Liver (tissue), 9 donors: ENCODE results near the gene ALDH1A1. TPM values are rescaled to one million over a fixed set of nuclear protein-coding genes. Genes with fewer than 3 reads are reported as not detected.

Experiments used
- DNase-seq: peaks from one replicate; pipeline ENCODE4 v3.0.0-alpha.2; 2017; ENCODE audit warnings: low spot score
- H3K27ac ChIP-seq, 2 donors: one replicate each; pipeline ENCODE4 v1.7.0; 2013; ENCODE audit warnings: inconsistent platforms in 2 of 2, low read length in 2 of 2, control low read depth in 1 of 2, low read depth in 1 of 2, mild to moderate bottlenecking in 1 of 2
- H3K27me3 ChIP-seq, 4 donors: one replicate each; pipeline versions ENCODE4 v1.6.1 to v1.7.0; 2013; ENCODE audit warnings: low read length in 3 of 4, inconsistent platforms in 1 of 4, mild to moderate bottlenecking in 1 of 4, moderate library complexity in 1 of 4; ENCODE audit not compliant: control insufficient read depth in 4 of 4, insufficient read depth in 4 of 4
- H3K36me3 ChIP-seq, 4 donors: one replicate each; pipeline versions ENCODE4 v1.6.1 to v1.7.0; 2013; ENCODE audit warnings: low read length in 3 of 4, mild to moderate bottlenecking in 3 of 4, low read depth in 1 of 4, moderate library complexity in 1 of 4; ENCODE audit not compliant: control insufficient read depth in 4 of 4, insufficient read depth in 3 of 4
- H3K4me1 ChIP-seq, 4 donors: one replicate each; pipeline versions ENCODE4 v1.6.1 to v1.7.0; 2013; ENCODE audit warnings: low read length in 3 of 4, mild to moderate bottlenecking in 3 of 4, moderate library complexity in 1 of 4; ENCODE audit not compliant: control insufficient read depth in 4 of 4, insufficient read depth in 4 of 4
- H3K4me3 ChIP-seq, 3 donors: one replicate each; pipeline versions ENCODE4 v1.6.1 to v1.7.0; 2013; ENCODE audit warnings: low read length in 3 of 3, control low read depth in 1 of 3, low read depth in 1 of 3, mild to moderate bottlenecking in 1 of 3
- H3K9ac ChIP-seq, 2 donors: one replicate each; pipeline ENCODE4 v1.7.0; 2013; ENCODE audit warnings: low read length in 2 of 2, mild to moderate bottlenecking in 2 of 2, moderate library complexity in 2 of 2, control low read depth in 1 of 2, low read depth in 1 of 2
- H3K9me3 ChIP-seq, 4 donors: one replicate each; pipeline versions ENCODE4 v1.6.1 to v1.7.0; 2013; ENCODE audit warnings: low read length in 3 of 4; ENCODE audit not compliant: control insufficient read depth in 4 of 4
- EGR1 ChIP-seq, 2 donors: IDR thresholded peaks; 2 replicates each; pipeline ENCODE4 v1.6.1; 2016 to 2018; ENCODE audit warnings: antibody characterized with exemption in 2 of 2, low read depth in 2 of 2
- FOXA1 ChIP-seq: IDR thresholded peaks from 2 replicates; pipeline ENCODE4 v1.6.1; 2016; ENCODE audit warnings: antibody characterized with exemption
- FOXA2 ChIP-seq: IDR thresholded peaks from 2 replicates; pipeline ENCODE4 v1.6.1; 2016; ENCODE audit warnings: antibody characterized with exemption
- GABPA ChIP-seq, 2 donors: IDR thresholded peaks in 1 of 2; conservative IDR thresholded peaks in 1 of 2; 2 replicates each; pipeline ENCODE4 v1.6.1; 2016; ENCODE audit warnings: antibody characterized with exemption in 2 of 2, mild to moderate bottlenecking in 1 of 2, moderate library complexity in 1 of 2
- HNF4A ChIP-seq, 2 donors: conservative IDR thresholded peaks; 2 replicates each; pipeline ENCODE4 v1.6.1; 2016; ENCODE audit warnings: antibody characterized with exemption in 2 of 2, mild to moderate bottlenecking in 2 of 2
- HNF4G ChIP-seq: IDR thresholded peaks from 2 replicates; pipeline ENCODE4 v1.6.1; 2016; ENCODE audit warnings: antibody characterized with exemption
- JUND ChIP-seq, 2 donors: IDR thresholded peaks; 2 replicates each; pipeline ENCODE4 v1.6.1; 2016; ENCODE audit warnings: antibody characterized with exemption in 2 of 2
- NR2F2 ChIP-seq: IDR thresholded peaks from 2 replicates; pipeline ENCODE4 v1.6.1; 2016; ENCODE audit warnings: antibody characterized with exemption
- RAD21 ChIP-seq, 2 donors: IDR thresholded peaks; 2 replicates each; pipeline ENCODE4 v1.6.1; 2016; ENCODE audit warnings: antibody characterized with exemption in 2 of 2, mild to moderate bottlenecking in 2 of 2
- REST ChIP-seq: IDR thresholded peaks from 2 replicates; pipeline ENCODE4 v1.6.1; 2016; ENCODE audit warnings: antibody characterized with exemption, mild to moderate bottlenecking
- RXRA ChIP-seq, 2 donors: IDR thresholded peaks; 2 replicates each; pipeline ENCODE4 v1.6.1; 2017 to 2018; ENCODE audit warnings: antibody characterized with exemption in 2 of 2, mild to moderate bottlenecking in 1 of 2
- SP1 ChIP-seq: IDR thresholded peaks from 2 replicates; pipeline ENCODE4 v1.6.1; 2018; ENCODE audit warnings: antibody characterized with exemption, mild to moderate bottlenecking
- TAF1 ChIP-seq: conservative IDR thresholded peaks from 2 replicates; pipeline ENCODE4 v1.6.1; 2016; ENCODE audit warnings: antibody characterized with exemption, mild to moderate bottlenecking
- YY1 ChIP-seq: IDR thresholded peaks from 2 replicates; pipeline ENCODE4 v1.6.1; 2016; ENCODE audit warnings: antibody characterized with exemption, mild to moderate bottlenecking
- WGBS: extraction: QIAGEN DNeasy Blood & Tissue Kit; methylation state at CpG from one replicate; pipeline ENCODE4 v1.1.7; 2013; 5-methylcytosine and 5-hydroxymethylcytosine counted together
- polyA plus RNA-seq, 2 donors: library from polyadenylated mRNA; stranded (reverse) in 1 of 2; unstranded in 1 of 2; fragments of 200-250 nt in 1 of 2; fragments of >200 nt in 1 of 2; fragmentation: Nextera tagmentation in 1 of 2; extraction: Ambion mirVana in 1 of 2; gene quantifications; one replicate each; pipeline versions ENCODE4 v1.2.1 to v1.2.3, GENCODE V29; 2013 to 2015
- total RNA-seq, 2 donors: library from RNA; depleted of rRNA; stranded (reverse); fragments of >200 nt; gene quantifications; one replicate each; pipeline ENCODE4 v1.2.3, GENCODE V29; 2014
- TF ChIP-seq, protein P1 (sequence below): IDR thresholded peaks from 2 replicates; pipeline ENCODE4 v1.6.1; 2016; ENCODE audit warnings: antibody characterized with exemption
- TF ChIP-seq, protein P2 (sequence below): IDR thresholded peaks from 2 replicates; pipeline ENCODE4 v1.6.1; 2016; ENCODE audit warnings: antibody characterized with exemption
- TF ChIP-seq, protein P3 (sequence below): fragments of 150-350 bp; IDR thresholded peaks from 2 replicates; pipeline ENCODE4 v1.5.1; 2017; ENCODE audit warnings: improper control_type of control experiment, low read depth, low read length; ENCODE audit not compliant: missing input control
- TF ChIP-seq, protein P4 (sequence below): IDR thresholded peaks from 2 replicates; pipeline ENCODE4 v1.6.1; 2016; ENCODE audit warnings: antibody characterized with exemption
- donor health status: healthy.
- donor health status: healthy.
- donor health status: healthy.
- donor health status: healthy.
- donor health status: healthy.

The ALDH1A1 gene
- total and polyA plus RNA-seq, 4 donors: 118 to 433 (median 193) TPM

DNA sequence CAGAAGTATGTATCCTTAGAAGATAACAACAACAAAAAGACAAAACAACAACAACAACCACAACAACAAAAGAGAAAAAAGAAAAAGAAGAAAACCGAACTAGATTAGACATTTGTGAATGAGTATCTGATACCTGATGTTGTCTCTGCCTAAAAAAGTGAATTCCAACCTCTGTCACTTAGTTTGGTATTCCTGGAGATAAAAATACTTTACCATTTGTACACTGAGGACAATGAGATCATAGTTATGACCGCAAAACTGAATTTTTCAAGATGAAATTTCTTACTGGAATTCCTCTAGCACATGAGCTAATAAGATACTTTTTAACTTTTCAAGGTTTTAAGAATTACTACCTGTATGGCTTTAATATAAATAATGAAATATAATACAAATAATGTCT is 54.5 kb downstream of the ALDH1A1 start:
- Histone ChIP-seq H3K4me1 (no peaks in the 10 kb centered on the region), H3K9ac (no peak overlapping the region), H3K36me3 (peaks cover 4 to 45% (median 33%) of the 10 kb centered on the region in 4 donors), H3K27ac (no peak overlapping the region), H3K9me3 (no peaks in the 10 kb centered on the region), H3K27me3 (no peaks in the 10 kb centered on the region), H3K4me3 (no peak overlapping the region)
- TF ChIP-seq JUND (IDR thresholded peaks at IDR 0.05) (no peak), GABPA (IDR thresholded peaks at IDR 0.05 in 1 of 2, conservative IDR thresholded peaks at IDR 0.05 in 1 of 2) (no peak), YY1 (no peak), NR2F2 (no peak), SP1 (no peak), RAD21 (IDR thresholded peaks at IDR 0.05) (no peak), FOXA2 (no peak), REST (no peak), EGR1 (IDR thresholded peaks at IDR 0.05; ENCODE audit: low read depth in 2 of 2) (no peak), HNF4G (no peak), FOXA1 (no peak), HNF4A (conservative IDR thresholded peaks at IDR 0.05) (no peak)
- TF ChIP-seq, protein P1, sequence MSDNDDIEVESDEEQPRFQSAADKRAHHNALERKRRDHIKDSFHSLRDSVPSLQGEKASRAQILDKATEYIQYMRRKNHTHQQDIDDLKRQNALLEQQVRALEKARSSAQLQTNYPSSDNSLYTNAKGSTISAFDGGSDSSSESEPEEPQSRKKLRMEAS: no peak
- no peak for DNase-seq
- WGBS: 96% methylated on average over 2 of the region's 2 CpGs

DNA sequence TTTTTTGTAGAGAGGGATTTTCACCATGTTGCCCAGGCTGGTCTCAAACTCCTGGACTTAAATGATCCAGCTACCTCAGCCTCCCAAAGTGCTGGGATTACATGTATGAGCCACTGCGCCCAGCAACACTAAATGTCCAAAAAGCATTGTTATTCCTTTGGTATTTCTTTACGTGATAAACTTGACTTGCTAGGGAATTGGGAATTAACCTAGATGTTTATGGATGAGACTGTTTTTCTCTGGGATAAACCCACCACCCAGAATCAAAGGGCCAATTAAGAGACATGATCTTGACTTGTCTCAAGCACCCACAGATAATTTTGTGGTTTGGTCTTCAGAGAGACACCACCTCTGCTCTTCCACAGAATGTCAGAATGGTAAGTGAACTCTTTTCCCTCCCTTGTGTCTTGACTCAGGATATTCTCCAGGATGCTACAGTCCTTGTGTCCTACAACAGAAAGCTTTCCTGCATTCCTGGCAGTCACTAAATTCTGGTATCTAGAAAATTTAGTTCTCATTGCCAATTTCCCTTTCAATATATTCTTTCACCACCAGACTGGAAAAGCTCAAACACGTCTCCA is 55.7 kb downstream of the ALDH1A1 start:
- Histone ChIP-seq H3K27me3 (no peaks in the 10 kb centered on the region), H3K9me3 (no peaks in the 10 kb centered on the region), H3K9ac (no peak overlapping the region), H3K4me1 (no peaks in the 10 kb centered on the region), H3K4me3 (no peak overlapping the region), H3K27ac (no peak overlapping the region), H3K36me3 (peaks cover 4 to 42% (median 22%) of the 10 kb centered on the region in 4 donors)
- TF ChIP-seq YY1 (no peak), HNF4A (conservative IDR thresholded peaks at IDR 0.05) (no peak), FOXA1 (no peak), RAD21 (IDR thresholded peaks at IDR 0.05) (no peak), TAF1 (no peak), NR2F2 (no peak), JUND (IDR thresholded peaks at IDR 0.05) (no peak), REST (no peak), EGR1 (IDR thresholded peaks at IDR 0.05; ENCODE audit: low read depth in 2 of 2) (no peak), GABPA (IDR thresholded peaks at IDR 0.05 in 1 of 2, conservative IDR thresholded peaks at IDR 0.05 in 1 of 2) (no peak), RXRA (IDR thresholded peaks at IDR 0.05) (no peak), HNF4G (no peak), SP1 (no peak), FOXA2 (no peak)
- TF ChIP-seq, protein P2, sequence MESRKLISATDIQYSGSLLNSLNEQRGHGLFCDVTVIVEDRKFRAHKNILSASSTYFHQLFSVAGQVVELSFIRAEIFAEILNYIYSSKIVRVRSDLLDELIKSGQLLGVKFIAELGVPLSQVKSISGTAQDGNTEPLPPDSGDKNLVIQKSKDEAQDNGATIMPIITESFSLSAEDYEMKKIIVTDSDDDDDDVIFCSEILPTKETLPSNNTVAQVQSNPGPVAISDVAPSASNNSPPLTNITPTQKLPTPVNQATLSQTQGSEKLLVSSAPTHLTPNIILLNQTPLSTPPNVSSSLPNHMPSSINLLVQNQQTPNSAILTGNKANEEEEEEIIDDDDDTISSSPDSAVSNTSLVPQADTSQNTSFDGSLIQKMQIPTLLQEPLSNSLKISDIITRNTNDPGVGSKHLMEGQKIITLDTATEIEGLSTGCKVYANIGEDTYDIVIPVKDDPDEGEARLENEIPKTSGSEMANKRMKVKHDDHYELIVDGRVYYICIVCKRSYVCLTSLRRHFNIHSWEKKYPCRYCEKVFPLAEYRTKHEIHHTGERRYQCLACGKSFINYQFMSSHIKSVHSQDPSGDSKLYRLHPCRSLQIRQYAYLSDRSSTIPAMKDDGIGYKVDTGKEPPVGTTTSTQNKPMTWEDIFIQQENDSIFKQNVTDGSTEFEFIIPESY: no peak
- TF ChIP-seq, protein P3, sequence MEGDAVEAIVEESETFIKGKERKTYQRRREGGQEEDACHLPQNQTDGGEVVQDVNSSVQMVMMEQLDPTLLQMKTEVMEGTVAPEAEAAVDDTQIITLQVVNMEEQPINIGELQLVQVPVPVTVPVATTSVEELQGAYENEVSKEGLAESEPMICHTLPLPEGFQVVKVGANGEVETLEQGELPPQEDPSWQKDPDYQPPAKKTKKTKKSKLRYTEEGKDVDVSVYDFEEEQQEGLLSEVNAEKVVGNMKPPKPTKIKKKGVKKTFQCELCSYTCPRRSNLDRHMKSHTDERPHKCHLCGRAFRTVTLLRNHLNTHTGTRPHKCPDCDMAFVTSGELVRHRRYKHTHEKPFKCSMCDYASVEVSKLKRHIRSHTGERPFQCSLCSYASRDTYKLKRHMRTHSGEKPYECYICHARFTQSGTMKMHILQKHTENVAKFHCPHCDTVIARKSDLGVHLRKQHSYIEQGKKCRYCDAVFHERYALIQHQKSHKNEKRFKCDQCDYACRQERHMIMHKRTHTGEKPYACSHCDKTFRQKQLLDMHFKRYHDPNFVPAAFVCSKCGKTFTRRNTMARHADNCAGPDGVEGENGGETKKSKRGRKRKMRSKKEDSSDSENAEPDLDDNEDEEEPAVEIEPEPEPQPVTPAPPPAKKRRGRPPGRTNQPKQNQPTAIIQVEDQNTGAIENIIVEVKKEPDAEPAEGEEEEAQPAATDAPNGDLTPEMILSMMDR: no peak
- TF ChIP-seq, protein P4, sequence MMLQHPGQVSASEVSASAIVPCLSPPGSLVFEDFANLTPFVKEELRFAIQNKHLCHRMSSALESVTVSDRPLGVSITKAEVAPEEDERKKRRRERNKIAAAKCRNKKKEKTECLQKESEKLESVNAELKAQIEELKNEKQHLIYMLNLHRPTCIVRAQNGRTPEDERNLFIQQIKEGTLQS: no peak
- DNase-seq: no peak
- WGBS: 94% methylated on average over 3 of the region's 3 CpGs
